ENCODE results near the gene MEGF10.

MEGF10 gene

GRCh38 chr5:127446626-127447025 is 156.0 kb downstream of the MEGF10 start:
- no peak for DNase-seq

DNA sequence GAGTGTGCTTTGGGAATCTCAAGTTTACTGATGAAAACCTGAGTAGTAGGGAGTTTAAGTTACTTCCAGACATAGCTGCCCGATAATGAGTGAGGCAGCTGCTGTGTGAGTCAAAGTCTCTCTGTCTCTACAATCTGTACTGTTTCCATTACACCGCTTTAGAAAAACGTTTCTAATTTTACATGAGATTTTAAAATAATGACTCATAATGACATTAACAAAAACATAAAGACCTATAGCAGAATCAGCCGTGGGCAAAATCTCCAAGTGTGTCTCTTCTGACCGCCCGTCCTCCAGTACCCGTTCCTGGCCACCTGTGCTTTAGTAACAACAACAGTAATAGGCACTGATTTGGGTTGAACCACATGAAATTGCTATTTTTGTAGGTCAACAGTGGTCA is 157.2 kb downstream of the MEGF10 start:
- no peak for DNase-seq

GRCh38 chr5:127450046-127450445 is 159.4 kb downstream of the MEGF10 start:
- no peak for DNase-seq

DNA sequence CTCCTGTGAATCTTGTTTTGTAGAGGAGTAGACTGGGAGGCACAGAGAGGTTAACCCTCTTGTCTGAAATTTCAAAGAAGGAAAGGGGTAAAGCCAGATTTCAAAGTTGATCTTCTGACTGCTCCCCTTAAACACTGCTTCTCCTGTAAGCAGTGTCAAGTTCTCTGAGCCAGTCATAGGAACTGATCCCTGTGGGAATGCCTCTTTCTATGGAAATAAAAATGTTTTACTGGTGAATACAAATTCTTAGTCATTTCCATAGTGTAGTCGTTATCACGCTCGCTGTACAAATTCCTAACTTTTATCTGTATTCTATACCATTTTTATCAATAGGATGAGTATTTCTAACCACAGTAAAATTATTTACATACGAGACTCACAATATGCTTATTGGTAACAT is 160.5 kb downstream of the MEGF10 start:
- DNase-seq = no peak

DNA sequence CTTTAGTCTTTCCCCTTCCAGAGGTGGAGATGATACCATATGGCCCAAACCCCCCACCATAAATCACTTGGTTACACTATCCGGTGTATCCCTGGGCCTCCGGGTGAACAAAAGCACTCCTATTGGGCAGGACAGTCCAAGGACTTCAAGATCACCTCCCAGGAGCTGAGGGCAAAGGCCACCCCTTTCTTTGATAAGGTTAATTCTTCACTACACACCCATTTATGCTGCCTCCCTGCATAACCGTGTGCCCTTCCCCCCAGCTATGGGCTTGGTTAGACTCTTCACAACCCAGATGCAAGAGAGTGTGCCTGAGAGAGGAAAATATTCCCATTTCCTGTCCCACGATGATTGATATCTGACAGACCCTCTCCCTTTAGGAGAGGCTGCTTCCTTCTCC is 162.0 kb downstream of the MEGF10 start:
- no peak for DNase-seq

DNA sequence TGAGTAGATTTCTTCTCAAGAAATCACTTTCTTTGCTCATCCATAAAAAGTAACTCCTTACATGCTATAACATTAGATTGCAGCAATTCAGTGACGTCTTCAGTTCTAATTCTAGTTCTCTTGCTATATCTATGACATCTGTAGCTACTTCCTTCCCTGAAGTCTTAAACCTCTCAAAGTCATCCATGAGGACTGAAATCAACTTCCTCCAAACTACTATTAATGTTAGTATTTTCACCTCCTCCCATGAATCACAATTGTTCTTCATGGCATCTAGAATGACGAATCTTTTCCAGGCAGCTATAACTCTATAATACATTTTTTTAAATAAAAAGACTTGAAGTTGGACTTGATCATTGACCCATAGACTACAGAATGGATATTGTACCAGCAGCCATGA is 180.6 kb downstream of the MEGF10 start:
- DNase-seq = no peak

DNA sequence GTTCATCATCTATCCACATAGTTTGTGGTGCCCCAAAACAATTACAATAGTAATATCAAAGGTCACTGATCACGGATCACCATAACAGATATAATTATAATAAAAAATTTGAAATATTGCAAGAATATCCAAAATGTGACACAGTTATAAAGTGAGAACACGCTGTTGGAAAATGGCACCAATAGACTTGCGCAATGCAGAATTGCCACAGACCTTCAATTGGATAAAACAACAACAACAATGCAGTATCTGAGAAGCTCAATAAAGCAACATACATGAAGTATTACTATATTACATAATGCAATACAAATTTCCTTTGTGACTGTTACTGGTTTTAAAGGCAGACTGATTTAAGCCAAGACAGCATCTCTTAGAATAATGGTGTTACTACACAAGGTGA is 182.1 kb downstream of the MEGF10 start:
- DNase-seq = no peak

GRCh38 chr5:127486471-127486870 is 195.9 kb downstream of the MEGF10 start:
- DNase-seq = no peak

- no peak for DNase-seq
Measured at GRCh38 chr5:127492854-127493738, 202.5 kb downstream of the MEGF10 start.

- DNase-seq = no peak
Measured at GRCh38 chr5:127498548-127498947, 208.0 kb downstream of the MEGF10 start.

GRCh38 chr5:127505905-127506304 is 215.3 kb downstream of the MEGF10 start:
- no peak for DNase-seq

GRCh38 chr5:127506616-127507015 is 216.0 kb downstream of the MEGF10 start:
- no peak for DNase-seq

- no peak for DNase-seq
Measured at GRCh38 chr5:127508644-127509373, 218.2 kb downstream of the MEGF10 start.

Data from activated CD4-positive, alpha-beta T cell treated with anti-CD3 and anti-CD28 coated beads for 48 hours (primary cell).